Keratinocyte (primary cell): Measurements from ENCODE around the gene PPP4C. TPM values are rescaled to one million over a fixed set of nuclear protein-coding genes. Genes with fewer than 3 reads are reported as not detected.

ENCODE experiments used
- DNase-seq: peaks from one replicate; pipeline ENCODE4 v3.0.0-alpha.2; 2011; ENCODE audit warnings: low read depth, missing footprints, low spot score
- FAIRE-seq: peaks from 2 replicates; lab custom pipeline; 2011; peaks lifted over from hg19 to GRCh38; lab: Jason Lieb, UNC
- H2AFZ ChIP-seq: 2 replicates; pipeline ENCODE4 v1.6.0; 2012; ENCODE audit warnings: low read length, control low read depth, inconsistent platforms; ENCODE audit not compliant: control insufficient read depth
- H3K27ac ChIP-seq: 2 replicates; pipeline ENCODE4 v1.5.1; 2011; ENCODE audit warnings: low read length; ENCODE audit not compliant: control insufficient read depth, insufficient read depth
- H3K27me3 ChIP-seq: 3 replicates; pipeline ENCODE4 v1.6.0; 2011; ENCODE audit warnings: low read length; ENCODE audit not compliant: control insufficient read depth, insufficient read depth; ENCODE audit errors: extremely low read depth
- H3K36me3 ChIP-seq, 2 experiments: 2 replicates in 1 of 2; 3 replicates in 1 of 2; pipeline ENCODE4 v1.5.1; 2011; ENCODE audit warnings: low read length in 2 of 2, mild to moderate bottlenecking in 1 of 2; ENCODE audit not compliant: control insufficient read depth in 2 of 2, insufficient read depth in 2 of 2; ENCODE audit errors: extremely low read depth in 1 of 2
- H3K4me1 ChIP-seq: 3 replicates; pipeline ENCODE4 v1.5.1; 2011; ENCODE audit warnings: low read length; ENCODE audit not compliant: control insufficient read depth, insufficient read depth; ENCODE audit errors: extremely low read depth
- H3K4me2 ChIP-seq: 3 replicates; pipeline ENCODE4 v1.6.0; 2011; ENCODE audit warnings: low read depth, low read length; ENCODE audit not compliant: control insufficient read depth, insufficient read depth; ENCODE audit errors: extremely low read depth
- H3K4me3 ChIP-seq, 3 experiments: fragments of 200-600 bp in 1 of 3; sonication (generic) in 1 of 3; 2 replicates in 2 of 3; 3 replicates in 1 of 3; pipeline ENCODE4 v1.5.1; 2011 to 2016; ENCODE audit warnings: low read length in 3 of 3, mild to moderate bottlenecking in 3 of 3, control low read depth in 2 of 3, inconsistent platforms in 1 of 3, low read depth in 1 of 3, mixed read lengths in 1 of 3, mixed run types in 1 of 3, moderate library complexity in 1 of 3; ENCODE audit not compliant: control insufficient read depth in 2 of 3, insufficient read depth in 2 of 3; ENCODE audit errors: extremely low read depth in 1 of 3
- H3K79me2 ChIP-seq: 2 replicates; pipeline ENCODE4 v1.6.0; 2012; ENCODE audit warnings: low read length; ENCODE audit not compliant: control insufficient read depth, insufficient read depth
- H3K9ac ChIP-seq: 3 replicates; pipeline ENCODE4 v1.6.0; 2011; ENCODE audit warnings: low read length; ENCODE audit not compliant: control insufficient read depth, insufficient read depth; ENCODE audit errors: extremely low read depth
- H3K9me1 ChIP-seq: 3 replicates; pipeline ENCODE4 v1.6.0; 2011; ENCODE audit warnings: low read length; ENCODE audit not compliant: control insufficient read depth, insufficient read depth; ENCODE audit errors: extremely low read depth
- H3K9me3 ChIP-seq: 2 replicates; pipeline ENCODE4 v1.5.1; 2012; ENCODE audit warnings: low read depth, low read length; ENCODE audit not compliant: control insufficient read depth
- H4K20me1 ChIP-seq: 3 replicates; pipeline ENCODE4 v1.6.0; 2011; ENCODE audit warnings: low read length; ENCODE audit not compliant: control insufficient read depth, insufficient read depth; ENCODE audit errors: extremely low read depth
- EZH2 ChIP-seq: IDR thresholded peaks from one replicate; pipeline ENCODE4 v1.6.1; 2012; ENCODE audit warnings: inconsistent platforms, mild to moderate bottlenecking, low read length, moderate library complexity
- dilution Hi-C: fragments of 300-500 bp; cut with MboI; formaldehyde crosslinking; loops from one replicate; pipeline ENCODE4 v1.7.0; 2020; ENCODE audit warnings: low sequenced_read_pairs; ENCODE audit not compliant: extremely low pct_ligation_motif_present
- polyA plus RNA-seq, 5 experiments: library from polyadenylated mRNA; depleted of rRNA in 3 of 5; stranded (reverse) in 3 of 5; stranded (forward) in 1 of 5; unstranded in 1 of 5; fragments of >200 nt; gene quantifications; 1 replicate in 1 of 5; 2 replicates in 3 of 5; 3 replicates in 1 of 5; pipeline versions ENCODE4 v1.2.1 to v1.2.3, GENCODE V29; 2011 to 2012; ENCODE audit warnings: missing spikeins in 2 of 5, low read depth in 1 of 5, low replicate concordance in 1 of 5
- TF ChIP-seq, protein P1 (sequence below), 3 experiments: IDR thresholded peaks in 1 of 3; conservative IDR thresholded peaks in 1 of 3; optimal IDR thresholded peaks in 1 of 3; 2 replicates in 2 of 3; 3 replicates in 1 of 3; pipeline versions ENCODE3 to v1.5.1; 2011; ENCODE audit warnings: low read length in 3 of 3, mild to moderate bottlenecking in 3 of 3, moderate library complexity in 2 of 3, control low read depth in 1 of 3, inconsistent platforms in 1 of 3; ENCODE audit not compliant: insufficient read depth in 2 of 3; ENCODE audit errors: extremely low read depth in 1 of 3

PPP4C gene
- polyA plus RNA-seq, 1 donor (not counting 4 experiments of a cell fraction or from before 2014, with no cell fraction given): 124 TPM

DNA sequence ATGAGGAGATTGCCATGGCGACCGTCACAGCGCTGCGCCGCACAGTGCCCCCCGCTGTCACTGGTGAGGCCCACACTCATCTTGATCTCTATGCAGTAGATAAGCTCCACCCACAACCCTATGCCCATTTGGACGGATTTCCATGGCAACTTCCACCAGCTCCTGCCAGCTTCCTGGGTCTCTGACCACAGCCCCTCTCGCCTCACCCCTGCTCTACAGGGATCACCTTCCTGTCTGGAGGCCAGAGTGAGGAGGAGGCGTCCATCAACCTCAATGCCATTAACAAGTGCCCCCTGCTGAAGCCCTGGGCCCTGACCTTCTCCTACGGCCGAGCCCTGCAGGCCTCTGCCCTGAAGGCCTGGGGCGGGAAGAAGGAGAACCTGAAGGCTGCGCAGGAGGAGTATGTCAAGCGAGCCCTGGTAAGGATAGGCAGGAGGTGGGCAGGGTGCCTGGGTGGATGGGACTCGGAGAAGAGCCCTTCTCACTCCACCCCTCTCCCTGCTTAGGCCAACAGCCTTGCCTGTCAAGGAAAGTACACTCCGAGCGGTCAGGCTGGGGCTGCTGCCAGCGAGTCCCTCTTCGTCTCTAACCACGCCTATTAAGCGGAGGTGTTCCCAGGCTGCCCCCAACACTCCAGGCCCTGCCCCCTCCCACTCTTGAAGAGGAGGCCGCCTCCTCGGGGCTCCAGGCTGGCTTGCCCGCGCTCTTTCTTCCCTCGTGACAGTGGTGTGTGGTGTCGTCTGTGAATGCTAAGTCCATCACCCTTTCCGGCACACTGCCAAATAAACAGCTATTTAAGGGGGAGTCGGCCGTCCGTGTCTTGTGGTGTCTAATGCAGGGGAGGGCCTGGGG is 6.0 kb upstream of the PPP4C start:
- Histone ChIP-seq H3K27ac (no peak overlapping the region), H3K4me2 (no peak overlapping the region), H3K9me1 (no peaks in the 10 kb centered on the region), H2AFZ (no peak overlapping the region), H3K4me1 (peaks cover 25% of the 10 kb centered on the region), H3K27me3 (no peaks in the 10 kb centered on the region), H3K4me3 (no peak overlapping the region), H3K9ac (no peak overlapping the region), H3K79me2 (peaks cover 48% of the 10 kb centered on the region), H4K20me1 (peaks cover 40% of the 10 kb centered on the region), H3K36me3 (peaks cover 42 to 50% of the 10 kb centered on the region in 2 experiments), H3K9me3 (no peaks in the 10 kb centered on the region)
- no peak for TF ChIP-seq EZH2
- TF ChIP-seq, protein P1, sequence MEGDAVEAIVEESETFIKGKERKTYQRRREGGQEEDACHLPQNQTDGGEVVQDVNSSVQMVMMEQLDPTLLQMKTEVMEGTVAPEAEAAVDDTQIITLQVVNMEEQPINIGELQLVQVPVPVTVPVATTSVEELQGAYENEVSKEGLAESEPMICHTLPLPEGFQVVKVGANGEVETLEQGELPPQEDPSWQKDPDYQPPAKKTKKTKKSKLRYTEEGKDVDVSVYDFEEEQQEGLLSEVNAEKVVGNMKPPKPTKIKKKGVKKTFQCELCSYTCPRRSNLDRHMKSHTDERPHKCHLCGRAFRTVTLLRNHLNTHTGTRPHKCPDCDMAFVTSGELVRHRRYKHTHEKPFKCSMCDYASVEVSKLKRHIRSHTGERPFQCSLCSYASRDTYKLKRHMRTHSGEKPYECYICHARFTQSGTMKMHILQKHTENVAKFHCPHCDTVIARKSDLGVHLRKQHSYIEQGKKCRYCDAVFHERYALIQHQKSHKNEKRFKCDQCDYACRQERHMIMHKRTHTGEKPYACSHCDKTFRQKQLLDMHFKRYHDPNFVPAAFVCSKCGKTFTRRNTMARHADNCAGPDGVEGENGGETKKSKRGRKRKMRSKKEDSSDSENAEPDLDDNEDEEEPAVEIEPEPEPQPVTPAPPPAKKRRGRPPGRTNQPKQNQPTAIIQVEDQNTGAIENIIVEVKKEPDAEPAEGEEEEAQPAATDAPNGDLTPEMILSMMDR (optimal IDR thresholded peaks at IDR 0.05 in 1 of 3, IDR thresholded peaks at IDR 0.05 in 1 of 3, conservative IDR thresholded peaks at IDR 0.05 in 1 of 3; ENCODE audit: extremely low read depth in 1 of 3, insufficient read depth in 2 of 3, low read length in 3 of 3): no peak
- no peak for FAIRE-seq
- no peak for DNase-seq
- dilution Hi-C loops: no loop called here

DNA sequence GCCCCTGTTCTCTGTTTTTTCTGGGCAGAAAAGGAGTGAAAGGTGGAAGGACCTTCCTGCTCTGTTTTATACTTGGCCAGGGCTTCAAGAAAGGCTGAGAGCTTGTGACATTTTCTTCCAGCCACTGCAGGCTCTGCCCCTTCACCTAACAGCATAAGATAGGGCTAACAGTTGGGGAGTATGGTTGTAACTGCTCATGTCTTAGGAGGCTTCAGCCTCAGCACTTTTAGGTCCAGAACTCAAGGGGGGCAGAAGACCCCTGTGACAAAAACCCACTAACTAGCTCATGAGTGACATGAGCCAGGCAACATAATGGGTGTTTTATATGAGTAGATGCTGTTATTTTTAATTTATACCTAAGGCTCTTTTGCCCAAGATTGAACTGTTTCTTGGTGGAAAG is 5.3 kb upstream of the PPP4C start:
- Histone ChIP-seq H3K27ac (no peak overlapping the region), H3K9me1 (no peaks in the 10 kb centered on the region), H3K4me3 (no peak overlapping the region), H3K9ac (no peak overlapping the region), H3K79me2 (peaks cover 48% of the 10 kb centered on the region), H3K4me2 (no peak overlapping the region), H3K9me3 (no peaks in the 10 kb centered on the region), H4K20me1 (peaks cover 40% of the 10 kb centered on the region), H3K4me1 (peaks cover 30% of the 10 kb centered on the region), H3K36me3 (peaks cover 42 to 50% of the 10 kb centered on the region in 2 experiments), H2AFZ (no peak overlapping the region), H3K27me3 (no peaks in the 10 kb centered on the region)
- no peak for TF ChIP-seq EZH2
- TF ChIP-seq, protein P1 (optimal IDR thresholded peaks at IDR 0.05 in 1 of 3, IDR thresholded peaks at IDR 0.05 in 1 of 3, conservative IDR thresholded peaks at IDR 0.05 in 1 of 3; ENCODE audit: extremely low read depth in 1 of 3, insufficient read depth in 2 of 3, low read length in 3 of 3): no peak
- no peak for FAIRE-seq
- dilution Hi-C loops: no loop called here
- no peak for DNase-seq
